GM12873 (cell line): ENCODE data around the gene ZNF318.

Source experiments
- CTCF ChIP-seq: IDR thresholded peaks from 2 replicates; pipeline ENCODE4 v1.5.1; 2012; ENCODE audit warnings: low read depth, mild to moderate bottlenecking, moderate library complexity, low read length, control low read depth; ENCODE audit not compliant: insufficient read depth; ENCODE audit errors: missing control alignments

Gene ZNF318

DNA sequence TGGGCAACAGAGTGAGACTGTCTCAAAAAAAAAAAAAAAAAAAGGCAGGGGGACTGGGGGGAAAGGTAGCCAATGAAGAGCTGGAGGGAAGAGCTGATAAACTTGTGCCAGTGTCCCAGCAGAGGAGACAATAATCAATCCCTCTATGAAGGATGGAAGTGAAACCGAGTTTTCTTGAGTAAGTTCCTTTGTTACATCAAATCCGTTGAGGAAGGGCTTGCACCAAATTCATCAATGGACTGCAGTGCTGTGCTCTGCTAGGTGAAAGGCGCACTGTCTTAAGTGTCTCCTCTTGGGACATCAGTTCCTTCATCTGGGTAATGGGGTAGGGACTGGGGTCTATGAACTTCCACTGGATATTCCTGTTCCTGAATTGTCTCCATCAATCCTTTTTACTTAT, 57.8 kb downstream of the ZNF318 start:
- TF ChIP-seq CTCF: no peak

DNA sequence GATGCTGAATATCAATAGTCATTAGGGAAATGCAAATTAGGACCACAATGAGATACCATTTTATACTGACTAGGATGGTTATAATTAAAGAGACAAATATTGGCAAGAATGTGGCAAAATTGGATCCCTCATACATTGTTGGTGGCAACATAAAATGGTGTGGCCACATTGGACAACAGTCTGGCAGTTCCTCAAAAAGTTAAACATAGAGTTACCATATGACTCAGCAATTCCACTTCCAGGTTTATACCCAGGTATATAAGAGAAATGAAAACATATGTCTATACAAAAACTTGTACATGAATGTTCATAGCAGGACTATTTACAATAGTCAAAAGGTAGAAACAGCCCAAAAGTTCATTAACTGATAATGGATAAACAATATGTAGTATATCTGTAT, 58.8 kb downstream of the ZNF318 start:
- TF ChIP-seq CTCF: no peak

DNA sequence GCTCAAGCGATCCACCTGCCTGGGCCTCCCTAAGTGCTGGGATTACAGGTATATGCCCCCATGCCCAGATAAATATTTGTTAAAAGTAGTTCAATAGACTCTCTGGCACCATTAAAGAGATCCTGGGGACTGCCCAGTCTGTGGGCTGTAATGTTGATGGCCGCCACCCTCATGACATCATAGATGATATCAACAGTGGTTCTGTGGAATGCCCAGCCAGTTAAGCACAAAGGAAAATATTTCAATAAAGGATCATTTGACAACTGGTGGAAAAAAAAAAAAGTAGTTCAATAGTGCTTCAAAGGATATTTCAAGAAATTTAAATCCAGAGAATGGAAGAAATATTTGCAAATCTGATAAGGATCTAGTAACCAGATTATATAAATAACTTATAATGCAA, 59.3 kb downstream of the ZNF318 start:
- TF ChIP-seq CTCF: no peak

DNA sequence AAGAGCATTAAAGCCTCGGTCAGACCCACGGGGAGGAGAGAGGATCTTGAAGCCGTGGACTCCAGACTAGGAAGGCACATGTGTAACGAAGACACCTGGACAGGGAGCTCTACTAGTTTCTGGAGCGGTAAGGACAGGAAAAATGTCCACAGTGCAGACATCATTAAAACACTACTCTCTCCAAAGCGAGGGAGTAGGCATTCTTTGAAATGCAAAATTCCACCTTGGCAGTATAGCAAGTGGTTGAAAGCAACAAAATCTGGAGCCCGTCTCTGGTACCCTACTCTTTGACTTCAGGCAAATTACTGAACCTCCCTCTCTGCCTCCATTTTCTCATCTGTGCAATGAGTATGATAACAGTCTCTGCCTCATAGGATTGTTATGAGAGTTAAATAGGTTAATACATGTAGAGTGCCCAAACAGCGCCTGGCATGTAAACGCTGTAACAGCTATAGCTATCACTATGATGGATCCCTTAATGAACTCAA, 60.4 kb downstream of the ZNF318 start:
- no peak for TF ChIP-seq CTCF

- TF ChIP-seq CTCF: peak; percentile 82
Observed at GRCh38 chr6:43308101-43308989, 61.1 kb downstream of the ZNF318 start, which contains the start of gene CRIP3. CRIP3 (minus strand) TSS chr6:43308826; CDS start chr6:43308792, 34 bp downstream.

GRCh38 chr6:43307451-43308100, 61.9 kb downstream of the ZNF318 start:
- TF ChIP-seq CTCF: no peak

GRCh38 chr6:43306086-43306485, 63.4 kb downstream of the ZNF318 start:
- TF ChIP-seq CTCF: no peak
